Dermis blood vessel endothelial cell (primary cell): ENCODE measurements around the gene SCN2A. TPM values are rescaled to one million over a fixed set of nuclear protein-coding genes. Genes with fewer than 3 reads are reported as not detected.
A peak's percentile ranks its signal among the peaks of the same experiment; 100 is the strongest.
"Not testable (repeated sequence)": the region's sequence is repeated elsewhere in the genome, so short reads cannot be mapped to it uniquely, and the experiment has no call there.

Experiments
- DNase-seq: peaks from one replicate; pipeline ENCODE4 v3.0.0; 2010
- total RNA-seq: library from RNA; depleted of rRNA; stranded (reverse); fragments of >200 nt; gene quantifications from 2 replicates; pipeline ENCODE4 v1.2.3, GENCODE V29; 2014

The SCN2A gene
- total RNA-seq, 1 donor from 2014 or later, result under 0.01 TPM

- DNase-seq, result not testable (repeated sequence)
Measured at GRCh38 chr2:165344276-165344675, 105.1 kb downstream of the SCN2A start.

DNA sequence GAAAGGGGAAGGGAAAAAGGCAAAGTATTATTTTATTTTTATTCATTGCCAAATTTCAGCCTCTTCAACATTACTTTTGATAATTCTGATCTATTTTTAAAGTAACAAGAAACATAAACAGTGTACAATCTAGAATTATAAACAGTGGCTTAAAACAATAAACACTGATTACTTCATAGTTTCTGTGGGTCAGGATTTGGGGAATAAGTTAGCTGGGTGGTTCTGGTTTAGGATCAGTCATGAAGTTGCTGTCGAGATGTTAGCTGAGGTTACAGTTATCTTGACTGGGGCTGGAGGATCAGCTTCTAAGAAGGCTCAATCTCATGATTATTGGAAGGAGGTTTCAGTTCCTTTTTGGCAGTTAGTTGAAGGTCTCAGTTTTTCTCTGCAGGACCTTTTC, 109.2 kb downstream of the SCN2A start:
- DNase-seq, result no peak

GRCh38 chr2:165349181-165349580, 110.0 kb downstream of the SCN2A start:
- no peak for DNase-seq

- DNase-seq, result no peak
Measured at GRCh38 chr2:165357758-165358157, 118.5 kb downstream of the SCN2A start.

DNA sequence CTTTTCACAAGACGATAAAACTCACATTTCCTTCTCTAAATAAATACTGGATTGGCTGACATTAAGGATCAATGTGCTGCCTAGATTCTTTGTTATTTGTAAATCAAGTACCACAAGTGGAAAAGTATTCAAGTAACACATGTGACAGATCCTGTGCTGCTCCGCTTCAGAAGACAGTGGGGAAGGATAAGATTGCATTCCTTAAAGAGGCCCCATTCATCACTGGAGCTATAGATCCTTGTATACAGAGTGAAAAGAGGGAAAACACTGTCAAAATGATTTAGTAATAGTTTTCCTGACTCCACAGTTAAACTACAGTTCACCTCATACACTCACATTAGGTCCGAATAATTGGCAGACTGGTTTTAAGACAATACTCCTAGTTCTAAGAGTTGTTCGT, 122.3 kb downstream of the SCN2A start:
- no peak for DNase-seq

GRCh38 chr2:165369131-165369897, 130.1 kb downstream of the SCN2A start:
- no peak for DNase-seq

DNA sequence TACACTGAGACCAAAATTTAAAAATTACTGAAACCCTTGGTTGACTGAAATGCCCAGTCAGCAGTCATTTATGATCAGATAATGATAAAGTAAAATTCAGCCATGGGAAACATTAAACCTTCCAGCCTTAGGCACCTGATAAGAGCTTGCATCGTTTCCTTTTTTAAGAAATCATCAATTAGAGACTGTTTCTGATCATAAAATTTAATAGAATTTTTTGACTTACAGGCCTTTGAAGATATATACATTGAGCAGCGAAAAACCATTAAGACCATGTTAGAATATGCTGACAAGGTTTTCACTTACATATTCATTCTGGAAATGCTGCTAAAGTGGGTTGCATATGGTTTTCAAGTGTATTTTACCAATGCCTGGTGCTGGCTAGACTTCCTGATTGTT, 130.7 kb downstream of the SCN2A start:
- DNase-seq, result no peak

DNA sequence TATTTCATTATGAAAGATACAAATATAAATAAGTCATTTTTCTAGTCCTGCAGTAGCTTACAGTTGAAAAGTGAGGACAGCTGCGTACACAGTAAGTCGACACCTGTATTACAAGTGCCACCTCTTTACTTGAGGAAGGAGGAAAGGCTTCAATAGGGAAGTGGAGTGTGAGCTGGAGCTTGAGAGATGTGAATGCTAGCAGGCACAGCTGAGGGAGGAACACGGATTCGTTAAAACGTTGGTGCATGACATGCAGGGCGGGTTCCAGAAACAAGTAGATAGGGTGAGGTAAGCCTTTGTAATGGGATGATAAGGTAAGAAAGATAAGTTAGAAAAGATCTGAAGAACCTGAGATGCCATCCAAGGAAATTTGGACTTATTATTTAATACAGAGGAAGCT, 132.1 kb downstream of the SCN2A start:
- DNase-seq, result no peak

DNA sequence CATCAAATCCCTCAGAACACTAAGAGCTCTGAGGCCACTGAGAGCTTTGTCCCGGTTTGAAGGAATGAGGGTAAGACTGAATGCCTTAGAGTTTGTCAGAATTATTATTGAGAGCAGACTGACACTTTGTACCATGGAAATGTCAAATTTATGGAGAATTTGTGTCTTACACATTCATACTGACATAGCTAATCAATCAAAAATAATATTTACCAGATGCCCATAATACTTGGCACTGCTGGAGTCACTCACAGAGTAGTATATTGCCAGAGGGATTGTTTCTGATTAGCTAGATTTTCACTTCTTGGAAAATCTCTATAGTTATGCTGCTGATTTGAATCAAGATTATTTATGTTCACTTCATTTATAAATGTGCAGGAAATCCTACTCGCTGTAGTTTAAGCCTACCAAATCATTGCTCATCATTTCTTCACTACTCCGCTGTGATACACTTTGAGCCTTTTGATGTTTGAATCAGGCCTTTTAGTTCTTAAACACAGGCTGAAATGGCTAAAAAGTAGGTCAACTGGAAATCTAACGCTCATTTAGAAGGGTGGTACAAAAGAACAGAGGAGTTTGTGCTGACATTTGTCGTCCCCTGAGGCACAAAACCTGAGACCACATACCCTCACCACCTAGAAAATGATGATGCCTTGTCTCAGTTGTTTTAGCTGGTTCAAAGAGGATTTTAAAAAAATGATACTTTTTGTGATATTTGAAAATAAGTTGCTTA, 134.2 kb downstream of the SCN2A start:
- no peak for DNase-seq

GRCh38 chr2:165376571-165376975, 137.4 kb downstream of the SCN2A start:
- DNase-seq, result no peak

GRCh38 chr2:165382362-165382761, 143.1 kb downstream of the SCN2A start:
- no peak for DNase-seq

DNA sequence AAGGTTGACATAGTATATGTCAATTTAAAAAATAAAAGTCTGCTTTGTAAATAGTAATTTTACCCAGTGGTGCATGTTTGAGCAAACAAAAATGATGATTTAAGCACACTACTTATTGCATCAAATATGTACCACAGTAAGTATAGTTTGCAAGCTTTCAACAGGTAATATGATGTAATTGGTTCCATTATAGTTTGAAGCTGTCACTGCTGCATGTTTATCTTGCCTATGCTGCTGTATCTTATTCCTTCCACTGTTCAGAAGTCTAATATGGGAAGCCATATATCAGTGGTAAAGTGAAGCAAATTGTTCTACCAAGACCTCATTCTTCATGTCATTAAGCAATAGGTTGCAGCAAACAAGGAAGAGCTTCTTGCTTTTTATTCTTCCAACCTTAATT, 151.7 kb downstream of the SCN2A start:
- no peak for DNase-seq

DNA sequence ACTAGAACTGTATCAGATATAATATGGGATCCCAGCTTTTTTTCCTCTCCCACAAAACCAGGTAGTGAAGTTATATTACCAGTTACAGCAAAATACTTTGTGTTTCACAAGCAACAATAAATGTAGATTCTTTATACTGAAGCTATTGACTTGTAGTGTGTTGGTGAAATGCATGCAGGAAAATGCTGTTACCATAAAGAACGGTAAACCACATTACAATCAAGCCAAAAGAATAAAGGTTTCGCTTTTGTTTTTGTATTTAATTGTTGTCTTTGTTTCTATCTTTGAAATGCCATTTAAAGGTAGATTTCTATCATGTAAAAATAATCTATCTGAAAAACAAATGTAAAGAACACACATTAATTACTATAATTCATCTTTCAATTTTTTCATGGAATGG, 152.6 kb downstream of the SCN2A start:
- no peak for DNase-seq

GRCh38 chr2:165398603-165399002, 159.4 kb downstream of the SCN2A start:
- not testable (repeated sequence) for DNase-seq

DNA sequence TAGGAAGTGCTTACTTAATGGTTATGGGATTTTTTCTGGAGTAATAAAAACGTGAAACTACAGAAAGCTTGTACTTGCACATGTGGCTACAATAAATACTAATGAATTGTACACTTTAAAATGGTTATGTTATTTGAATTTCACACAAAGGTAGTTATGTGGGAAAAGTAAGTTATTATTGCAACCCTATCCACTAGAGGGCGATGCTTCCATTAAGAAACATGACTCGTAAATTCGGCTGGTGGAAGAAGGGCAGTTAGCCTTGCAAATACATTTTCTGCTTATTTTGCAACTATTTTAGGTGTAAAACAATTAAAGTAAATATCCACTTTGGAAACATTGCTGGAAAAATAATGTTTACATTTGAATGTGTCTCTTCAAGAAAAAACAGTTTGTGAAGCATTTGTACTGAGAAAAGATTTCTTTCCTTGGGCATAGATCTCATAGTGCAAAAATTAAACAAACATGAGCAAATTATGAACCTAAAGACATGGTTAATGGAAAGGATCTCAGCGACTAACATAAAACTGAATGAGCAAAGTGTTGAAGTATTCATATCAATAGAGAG, 162.2 kb downstream of the SCN2A start:
- peak; percentile 86 for DNase-seq

GRCh38 chr2:165402162-165402561, 162.9 kb downstream of the SCN2A start:
- no peak for DNase-seq

GRCh38 chr2:165406173-165406572, 167.0 kb downstream of the SCN2A start:
- no peak for DNase-seq

DNA sequence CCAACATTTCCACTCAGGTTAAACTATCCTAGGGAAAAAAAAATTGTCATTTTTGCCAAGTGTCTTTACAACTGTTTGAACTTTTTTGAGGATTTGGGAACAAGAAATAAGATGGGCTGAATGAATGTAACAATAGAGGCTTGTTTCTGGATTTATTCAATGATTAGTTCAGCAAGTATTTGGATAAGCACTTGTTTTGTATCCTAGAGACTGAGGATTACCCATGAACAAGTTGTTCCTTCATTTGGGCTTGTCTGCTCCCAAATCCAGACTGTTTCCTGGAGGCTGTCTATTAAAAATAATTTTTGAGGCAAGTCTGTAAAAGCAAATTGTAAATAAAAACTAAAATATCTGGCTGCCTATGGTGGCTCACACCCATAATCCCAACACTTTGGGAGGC, 168.3 kb downstream of the SCN2A start:
- DNase-seq, result no peak

- peak; percentile 24 for DNase-seq
Measured at GRCh38 chr2:165408186-165408585, 169.0 kb downstream of the SCN2A start.

- DNase-seq, result no peak
Measured at GRCh38 chr2:165410276-165410675, 171.1 kb downstream of the SCN2A start.

GRCh38 chr2:165414187-165414586, 175.0 kb downstream of the SCN2A start:
- DNase-seq, result no peak

- DNase-seq, result no peak
Measured at GRCh38 chr2:165417009-165417408, 177.8 kb downstream of the SCN2A start.

DNA sequence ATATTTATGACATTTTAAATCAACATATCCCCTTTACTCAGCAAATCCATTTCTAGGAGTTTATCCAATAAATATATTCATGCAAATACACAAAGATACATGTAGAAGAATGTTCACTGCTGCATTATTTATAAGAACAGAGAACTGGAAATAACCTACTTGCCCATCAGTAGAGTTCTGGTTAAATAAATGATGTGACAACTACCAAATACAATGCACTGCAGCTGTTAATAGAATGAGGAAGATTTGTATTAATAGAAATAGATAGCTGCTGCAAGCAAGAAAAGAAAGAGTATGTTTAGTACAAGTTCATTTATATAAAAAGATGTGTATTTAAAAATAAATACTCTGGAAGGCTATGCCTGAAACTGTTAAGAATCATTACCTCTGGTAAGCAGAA, 181.0 kb downstream of the SCN2A start:
- no peak for DNase-seq

DNA sequence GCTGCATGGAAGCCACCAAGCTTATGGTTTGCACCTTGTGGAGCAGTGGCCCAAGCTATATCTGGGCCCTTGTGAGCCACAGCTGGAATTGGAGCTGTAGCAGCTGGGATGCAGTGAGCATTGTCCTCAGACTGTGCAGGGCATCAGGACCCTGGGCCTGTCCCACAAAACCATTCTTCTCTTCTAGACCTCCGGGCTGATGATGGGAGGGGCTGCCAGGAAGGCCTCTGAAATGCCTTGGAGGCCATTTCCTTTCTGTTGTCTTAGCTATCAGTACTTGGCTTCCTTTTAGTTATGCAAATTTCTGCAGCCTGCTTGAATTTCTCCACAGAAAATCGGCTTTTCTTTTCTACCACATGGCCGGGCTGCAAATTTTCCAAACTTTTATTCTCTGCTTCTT, 183.9 kb downstream of the SCN2A start:
- DNase-seq, result no peak
